Mesendoderm (in vitro differentiated cells): ENCODE results near the gene GRHPR.

Experiments used
- DNase-seq: peaks from one replicate; pipeline ENCODE4 v3.0.0; 2013
- H2AK5ac ChIP-seq: 2 replicates; pipeline ENCODE4 v1.6.1; 2013; ENCODE audit warnings: low read length, inconsistent platforms
- H2BK120ac ChIP-seq: 2 replicates; pipeline ENCODE4 v1.6.1; 2013; ENCODE audit warnings: low read depth, mild to moderate bottlenecking, low read length, moderate library complexity, mixed read lengths
- H2BK15ac ChIP-seq: replicated peaks from 2 replicates; pipeline ENCODE4 v1.6.1; 2013; ENCODE audit warnings: low read depth, mild to moderate bottlenecking, moderate library complexity
- H2BK5ac ChIP-seq: 2 replicates; pipeline ENCODE4 v1.6.1; 2013; ENCODE audit warnings: low read length, inconsistent platforms
- H3K18ac ChIP-seq: 2 replicates; pipeline ENCODE4 v1.6.1; 2013; ENCODE audit warnings: mild to moderate bottlenecking, low read length, mixed read lengths
- H3K23ac ChIP-seq: one replicate; pipeline ENCODE4 v1.6.1; 2013; ENCODE audit warnings: low read length
- H3K27ac ChIP-seq: 2 replicates; pipeline ENCODE4 v1.5.1; 2013; ENCODE audit warnings: low read depth, mild to moderate bottlenecking, inconsistent platforms, low read length, moderate library complexity
- H3K27me3 ChIP-seq: 2 replicates; pipeline ENCODE4 v1.6.1; 2013; ENCODE audit warnings: low read length, control low read depth, mild to moderate bottlenecking, inconsistent platforms; ENCODE audit not compliant: insufficient read depth, poor library complexity
- H3K36me3 ChIP-seq: 2 replicates; pipeline ENCODE4 v1.6.1; 2013; ENCODE audit warnings: low read length, inconsistent platforms; ENCODE audit not compliant: control insufficient read depth, insufficient read depth
- H3K4ac ChIP-seq: one replicate; pipeline ENCODE4 v1.6.1; 2013; ENCODE audit warnings: low read depth, mild to moderate bottlenecking, low read length, moderate library complexity
- H3K4me1 ChIP-seq: 2 replicates; pipeline ENCODE4 v1.6.1; 2013; ENCODE audit warnings: low read depth, low read length, inconsistent platforms; ENCODE audit not compliant: control insufficient read depth
- H3K4me2 ChIP-seq: 2 replicates; pipeline ENCODE4 v1.6.1; 2013; ENCODE audit warnings: low read length
- H3K4me3 ChIP-seq: 2 replicates; pipeline ENCODE4 v1.5.1; 2013; ENCODE audit warnings: mild to moderate bottlenecking, low read length
- H3K56ac ChIP-seq: one replicate; pipeline ENCODE4 v1.6.1; 2013; ENCODE audit warnings: low read length
- H3K79me1 ChIP-seq: 2 replicates; pipeline ENCODE4 v1.6.1; 2013; ENCODE audit warnings: low read length, inconsistent platforms
- H3K79me2 ChIP-seq: 2 replicates; pipeline ENCODE4 v1.6.1; 2013; ENCODE audit warnings: mild to moderate bottlenecking, low read length; ENCODE audit not compliant: control insufficient read depth, insufficient read depth
- H3K9ac ChIP-seq: 2 replicates; pipeline ENCODE4 v1.6.1; 2013; ENCODE audit warnings: low read length, inconsistent platforms
- H4K5ac ChIP-seq: one replicate; pipeline ENCODE4 v1.6.1; 2013; ENCODE audit warnings: low read length
- H4K8ac ChIP-seq: one replicate; pipeline ENCODE4 v1.6.1; 2013; ENCODE audit warnings: low read depth, mild to moderate bottlenecking, control low read depth, low read length, moderate library complexity
- WGBS: extraction: QIAGEN DNeasy Blood & Tissue Kit; methylation state at CpG from one replicate; pipeline ENCODE4 v1.1.7; 2013; ENCODE audit warnings: low lambda C conversion rate, missing lambda C conversion rate; ENCODE audit not compliant: insufficient coverage; ENCODE audit errors: extremely low coverage; 5-methylcytosine and 5-hydroxymethylcytosine counted together

GRHPR gene

GRCh38 chr9:37437621-37438020 lies 15.1 kb downstream of the GRHPR start:
- no CpG with 5 or more reads among the region's 4 CpGs for WGBS
- Histone ChIP-seq H4K8ac (no peak overlapping the region), H2BK15ac (no peak overlapping the region), H3K4me2 (no peak overlapping the region), H4K5ac (no peak overlapping the region), H3K9ac (no peak overlapping the region), H3K27me3 (no peaks in the 10 kb centered on the region), H3K4ac (no peak overlapping the region), H3K27ac (no peak overlapping the region), H3K56ac (no peak overlapping the region), H2BK5ac (no peak overlapping the region), H3K79me1 (peaks cover 26% of the 10 kb centered on the region), H3K79me2 (peaks cover 4% of the 10 kb centered on the region), H3K18ac (no peak overlapping the region), H3K23ac (no peak overlapping the region), H3K36me3 (peaks cover 34% of the 10 kb centered on the region), H2BK120ac (no peak overlapping the region), H3K4me3 (no peak overlapping the region), H2AK5ac (no peak overlapping the region), H3K4me1 (no peaks in the 10 kb centered on the region)
- no peak for DNase-seq

DNA sequence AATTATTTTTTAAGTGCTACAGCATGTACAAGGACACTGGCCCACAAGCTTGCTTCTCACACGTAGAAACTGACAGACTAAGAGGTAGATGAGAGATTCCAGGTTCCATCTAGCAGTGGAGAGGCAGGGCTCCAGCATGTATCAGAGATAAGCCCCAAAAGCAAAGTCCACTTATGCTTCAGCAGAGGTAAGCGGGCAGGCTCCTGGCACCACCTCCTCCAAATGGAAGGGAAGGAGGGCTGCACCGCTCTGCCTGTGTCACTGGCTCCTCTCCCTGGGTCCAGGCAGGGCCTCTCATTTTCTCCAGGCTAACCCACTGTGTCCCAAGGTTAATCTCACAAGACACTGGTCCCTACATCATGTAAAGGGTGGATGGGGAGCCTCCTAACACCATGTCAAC lies 15.9 kb downstream of the GRHPR start:
- Histone ChIP-seq H3K27ac (no peak overlapping the region), H3K4me3 (no peak overlapping the region)

GRCh38 chr9:37441776-37442370 lies 19.4 kb downstream of the GRHPR start:
- Histone ChIP-seq H2BK15ac (no peak overlapping the region), H3K4me2 (no peak overlapping the region)

More for the DNA sequence above, 15.9 kb downstream of the GRHPR start:
- Histone ChIP-seq H2BK120ac (no peak overlapping the region), H3K56ac (no peak overlapping the region), H2AK5ac (no peak overlapping the region), H3K18ac (no peak overlapping the region), H2BK5ac (no peak overlapping the region), H3K23ac (no peak overlapping the region), H4K5ac (no peak overlapping the region), H3K9ac (no peak overlapping the region), H3K36me3 (peaks cover 34% of the 10 kb centered on the region), H2BK15ac (no peak overlapping the region), H3K79me1 (peaks cover 30% of the 10 kb centered on the region), H3K27me3 (no peaks in the 10 kb centered on the region), H4K8ac (no peak overlapping the region), H3K4me1 (no peaks in the 10 kb centered on the region), H3K4me2 (no peak overlapping the region), H3K4ac (no peak overlapping the region), H3K79me2 (peaks cover 6% of the 10 kb centered on the region)
- WGBS, result no CpG with 5 or more reads among the region's 3 CpGs
- DNase-seq, result no peak

GRCh38 chr9:37442556-37442955 lies 20.1 kb downstream of the GRHPR start:
- H3K4ac ChIP-seq, result no peak overlapping the region
- WGBS, result no CpG with 5 or more reads among the region's 2 CpGs
- H3K23ac ChIP-seq, result no peak overlapping the region
- H3K9ac ChIP-seq, result no peak overlapping the region
- H2BK120ac ChIP-seq, result no peak overlapping the region
- H2BK5ac ChIP-seq, result no peak overlapping the region
- no peak overlapping the region for H4K8ac ChIP-seq
- H3K18ac ChIP-seq, result no peak overlapping the region
- H2AK5ac ChIP-seq, result no peak overlapping the region
- no peak overlapping the region for H3K56ac ChIP-seq
- H3K79me2 ChIP-seq, result peaks cover 25% of the 10 kb centered on the region
- peaks cover 22% of the 10 kb centered on the region for H3K36me3 ChIP-seq
- H3K4me3 ChIP-seq, result no peak overlapping the region
- no peak overlapping the region for H3K27ac ChIP-seq
- peaks cover 5% of the 10 kb centered on the region for H3K4me1 ChIP-seq
- H3K79me1 ChIP-seq, result peaks cover 37% of the 10 kb centered on the region
- no peak for DNase-seq
- no peak overlapping the region for H2BK15ac ChIP-seq
- H3K4me2 ChIP-seq, result no peak overlapping the region
- H4K5ac ChIP-seq, result no peak overlapping the region
- H3K27me3 ChIP-seq, result no peaks in the 10 kb centered on the region

More at GRCh38 chr9:37441776-37442370, 19.4 kb downstream of the GRHPR start:
- H3K4me3 ChIP-seq, result no peak overlapping the region
- no peak overlapping the region for H2BK5ac ChIP-seq
- H4K5ac ChIP-seq, result no peak overlapping the region
- no peak overlapping the region for H3K9ac ChIP-seq
- H3K36me3 ChIP-seq, result peaks cover 27% of the 10 kb centered on the region
- H3K79me1 ChIP-seq, result peaks cover 37% of the 10 kb centered on the region
- peaks cover 5% of the 10 kb centered on the region for H3K4me1 ChIP-seq
- DNase-seq, result no peak
- H3K27me3 ChIP-seq, result no peaks in the 10 kb centered on the region
- H4K8ac ChIP-seq, result no peak overlapping the region
- H2BK120ac ChIP-seq, result no peak overlapping the region
- no peak overlapping the region for H3K4ac ChIP-seq
- no peak overlapping the region for H3K27ac ChIP-seq
- peaks cover 25% of the 10 kb centered on the region for H3K79me2 ChIP-seq
- H3K18ac ChIP-seq, result no peak overlapping the region
- H2AK5ac ChIP-seq, result no peak overlapping the region
- no CpG with 5 or more reads among the region's 21 CpGs for WGBS
- no peak overlapping the region for H3K56ac ChIP-seq
- no peak overlapping the region for H3K23ac ChIP-seq

- Histone ChIP-seq H2BK120ac (no peak overlapping the region), H3K4me3 (no peak overlapping the region), H2BK5ac (no peak overlapping the region), H3K4ac (no peak overlapping the region), H3K79me1 (peaks cover 33% of the 10 kb centered on the region), H4K5ac (no peak overlapping the region), H4K8ac (no peak overlapping the region), H3K27ac (no peak overlapping the region), H2AK5ac (no peak overlapping the region), H2BK15ac (no peak overlapping the region), H3K4me2 (no peak overlapping the region), H3K79me2 (peaks cover 28% of the 10 kb centered on the region), H3K18ac (no peak overlapping the region), H3K36me3 (peaks cover 17% of the 10 kb centered on the region), H3K9ac (no peak overlapping the region), H3K23ac (no peak overlapping the region), H3K4me1 (peaks cover 9% of the 10 kb centered on the region), H3K56ac (no peak overlapping the region), H3K27me3 (no peaks in the 10 kb centered on the region)
- no peak for DNase-seq
- WGBS, result no CpG with 5 or more reads among the region's 5 CpGs
These were observed 21.1 kb downstream of the GRHPR start for GRCh38 chr9:37443566-37443965.

GRCh38 chr9:37444890-37445289 lies 22.4 kb downstream of the GRHPR start:
- H3K4me1 ChIP-seq, result peaks cover 9% of the 10 kb centered on the region
- H3K23ac ChIP-seq, result no peak overlapping the region
- peaks cover 13% of the 10 kb centered on the region for H3K36me3 ChIP-seq
- H3K56ac ChIP-seq, result no peak overlapping the region
- no peak overlapping the region for H3K4me2 ChIP-seq
- no peak overlapping the region for H2BK120ac ChIP-seq
- H2BK5ac ChIP-seq, result no peak overlapping the region
- H3K18ac ChIP-seq, result no peak overlapping the region
- no CpG with 5 or more reads among the region's 2 CpGs for WGBS
- no peak overlapping the region for H2AK5ac ChIP-seq
- H3K27ac ChIP-seq, result no peak overlapping the region
- no peaks in the 10 kb centered on the region for H3K27me3 ChIP-seq
- no peak overlapping the region for H4K8ac ChIP-seq
- no peak overlapping the region for H3K4me3 ChIP-seq
- H3K4ac ChIP-seq, result no peak overlapping the region
- H2BK15ac ChIP-seq, result no peak overlapping the region
- no peak overlapping the region for H3K9ac ChIP-seq
- H3K79me2 ChIP-seq, result peaks cover 29% of the 10 kb centered on the region
- peak; percentile 29 for DNase-seq
- H3K79me1 ChIP-seq, result peaks cover 27% of the 10 kb centered on the region
- H4K5ac ChIP-seq, result no peak overlapping the region
